ENCODE results near the gene PCSK2.

Gene PCSK2

DNA sequence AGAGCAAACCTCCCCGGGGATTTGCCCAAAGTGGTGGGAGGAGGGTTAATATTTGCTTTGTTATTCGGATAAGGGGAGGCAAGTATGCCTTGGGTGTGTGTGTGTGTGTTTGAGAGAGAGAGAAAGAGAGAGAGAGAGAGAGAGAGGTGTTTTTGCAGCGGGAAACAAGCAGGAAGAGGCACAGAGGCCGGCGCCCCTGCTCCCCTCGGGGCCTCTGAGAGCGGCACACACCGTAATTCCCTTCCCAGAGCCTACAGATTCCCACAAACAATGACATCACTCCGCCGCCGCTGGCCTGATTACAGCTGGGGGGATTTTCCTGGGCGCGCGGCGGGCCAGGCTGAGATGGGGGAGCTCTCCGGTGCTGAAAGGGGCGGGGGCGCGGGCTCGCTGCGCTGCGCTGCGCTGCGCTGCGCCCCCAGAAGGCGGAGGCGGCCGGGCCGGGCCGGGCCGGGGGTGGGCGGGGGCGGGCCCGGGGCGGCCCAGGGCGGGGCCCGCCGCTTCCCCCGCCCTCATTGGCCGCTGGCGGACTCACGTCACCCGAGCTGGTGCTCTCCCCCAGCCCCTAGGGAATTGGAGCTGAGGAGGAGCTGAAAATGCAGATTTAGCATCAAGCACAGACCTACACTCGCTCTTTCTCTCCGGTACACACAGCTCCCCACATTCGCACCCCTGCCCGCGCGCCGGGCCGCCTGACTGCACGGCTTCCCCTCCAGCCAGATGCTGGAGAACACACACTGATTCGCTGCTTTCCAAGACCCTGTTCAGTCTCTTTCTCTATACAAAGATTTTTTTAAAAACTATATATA is at the start of gene PCSK2:
Gene PCSK2 (plus strand): TSS at position 631 of the 809 bp plus-strand sequence. CDS start 266 bp downstream, outside the sequence.
- Histone ChIP-seq H3K36me3 (ENCODE audit: control insufficient read depth, insufficient read depth, low read length) (no peaks in the 10 kb centered on the region), H3K27me3 (replicated peaks; ENCODE audit: control insufficient read depth, insufficient read depth, low read length) (peaks cover 1% of the 10 kb centered on the region; the same call in 1 of the 2 replicates), H3K4me3 (replicated peaks; ENCODE audit: low read depth, low read length) (no peak within 1 kb of the TSS)
- TF ChIP-seq, protein P1, sequence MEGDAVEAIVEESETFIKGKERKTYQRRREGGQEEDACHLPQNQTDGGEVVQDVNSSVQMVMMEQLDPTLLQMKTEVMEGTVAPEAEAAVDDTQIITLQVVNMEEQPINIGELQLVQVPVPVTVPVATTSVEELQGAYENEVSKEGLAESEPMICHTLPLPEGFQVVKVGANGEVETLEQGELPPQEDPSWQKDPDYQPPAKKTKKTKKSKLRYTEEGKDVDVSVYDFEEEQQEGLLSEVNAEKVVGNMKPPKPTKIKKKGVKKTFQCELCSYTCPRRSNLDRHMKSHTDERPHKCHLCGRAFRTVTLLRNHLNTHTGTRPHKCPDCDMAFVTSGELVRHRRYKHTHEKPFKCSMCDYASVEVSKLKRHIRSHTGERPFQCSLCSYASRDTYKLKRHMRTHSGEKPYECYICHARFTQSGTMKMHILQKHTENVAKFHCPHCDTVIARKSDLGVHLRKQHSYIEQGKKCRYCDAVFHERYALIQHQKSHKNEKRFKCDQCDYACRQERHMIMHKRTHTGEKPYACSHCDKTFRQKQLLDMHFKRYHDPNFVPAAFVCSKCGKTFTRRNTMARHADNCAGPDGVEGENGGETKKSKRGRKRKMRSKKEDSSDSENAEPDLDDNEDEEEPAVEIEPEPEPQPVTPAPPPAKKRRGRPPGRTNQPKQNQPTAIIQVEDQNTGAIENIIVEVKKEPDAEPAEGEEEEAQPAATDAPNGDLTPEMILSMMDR (IDR thresholded peaks at IDR 0.05; ENCODE audit: insufficient read depth, low read length, poor library complexity, severe bottlenecking): no peak
- DNase-seq (ENCODE audit: extremely low read depth, insufficient read length): no peak

- no peaks in the 10 kb centered on the region for H3K36me3 ChIP-seq (ENCODE audit: control insufficient read depth, insufficient read depth, low read length)
- DNase-seq (ENCODE audit: extremely low read depth, insufficient read length): no peak
- TF ChIP-seq, protein P1 (IDR thresholded peaks at IDR 0.05; ENCODE audit: insufficient read depth, low read length, poor library complexity, severe bottlenecking): no peak
- no peak overlapping the region for H3K4me3 ChIP-seq (replicated peaks; ENCODE audit: low read depth, low read length)
- no peaks in the 10 kb centered on the region; the same call in 1 of the 2 replicates for H3K27me3 ChIP-seq (replicated peaks; ENCODE audit: control insufficient read depth, insufficient read depth, low read length)
These were observed 49.5 kb upstream of the PCSK2 start for GRCh38 chr20:17177341-17177740.

- DNase-seq (ENCODE audit: extremely low read depth, insufficient read length): no peak
- Histone ChIP-seq H3K36me3 (ENCODE audit: control insufficient read depth, insufficient read depth, low read length) (no peaks in the 10 kb centered on the region), H3K4me3 (replicated peaks; ENCODE audit: low read depth, low read length) (no peak overlapping the region), H3K27me3 (replicated peaks; ENCODE audit: control insufficient read depth, insufficient read depth, low read length) (no peaks in the 10 kb centered on the region; the same call in 1 of the 2 replicates)
- TF ChIP-seq, protein P1 (IDR thresholded peaks at IDR 0.05; ENCODE audit: insufficient read depth, low read length, poor library complexity, severe bottlenecking): no peak
These were observed 47.0 kb upstream of the PCSK2 start for GRCh38 chr20:17179840-17180239.

- TF ChIP-seq, protein P1 (IDR thresholded peaks at IDR 0.05; ENCODE audit: insufficient read depth, low read length, poor library complexity, severe bottlenecking): no peak
- no peak for DNase-seq (ENCODE audit: extremely low read depth, insufficient read length)
- H3K36me3 ChIP-seq (ENCODE audit: control insufficient read depth, insufficient read depth, low read length): no peaks in the 10 kb centered on the region
- no peak overlapping the region for H3K4me3 ChIP-seq (replicated peaks; ENCODE audit: low read depth, low read length)
- no peaks in the 10 kb centered on the region for H3K27me3 ChIP-seq (replicated peaks; ENCODE audit: control insufficient read depth, insufficient read depth, low read length)
These were observed 36.7 kb upstream of the PCSK2 start for GRCh38 chr20:17189976-17190695.

- TF ChIP-seq, protein P1 (IDR thresholded peaks at IDR 0.05; ENCODE audit: insufficient read depth, low read length, poor library complexity, severe bottlenecking): no peak
- no peak for DNase-seq (ENCODE audit: extremely low read depth, insufficient read length)
- Histone ChIP-seq H3K27me3 (replicated peaks; ENCODE audit: control insufficient read depth, insufficient read depth, low read length) (no peaks in the 10 kb centered on the region), H3K36me3 (ENCODE audit: control insufficient read depth, insufficient read depth, low read length) (no peaks in the 10 kb centered on the region), H3K4me3 (replicated peaks; ENCODE audit: low read depth, low read length) (no peak overlapping the region)
These were observed 29.8 kb upstream of the PCSK2 start for GRCh38 chr20:17197041-17197440.
